Prostate gland (tissue), 2 donors: Measurements from ENCODE around the gene UBAC2. TPM values are rescaled to one million over a fixed set of nuclear protein-coding genes. Genes with fewer than 3 reads are reported as not detected.

Source experiments
- DNase-seq: peaks from one replicate; pipeline ENCODE4 v3.0.0-alpha.2; 2019; ENCODE audit warnings: low spot score
- H3K27ac ChIP-seq, 2 donors: fragments of 200-600 bp; sonication (generic); 2 replicates each; pipeline ENCODE4 v1.5.1; 2017 to 2019
- H3K27me3 ChIP-seq: fragments of 200-600 bp; sonication (generic); replicated peaks from 2 replicates; pipeline ENCODE4 v1.5.1; 2019; ENCODE audit not compliant: insufficient read depth
- H3K36me3 ChIP-seq, 2 donors: fragments of 200-600 bp; sonication (generic); 1 replicate in 1 of 2; 2 replicates in 1 of 2; pipeline versions ENCODE4 v1.5.1 to v1.8.1; 2017 to 2019
- H3K4me1 ChIP-seq: fragments of 200-600 bp; sonication (generic); replicated peaks from 2 replicates; pipeline ENCODE4 v1.5.1; 2019
- H3K4me3 ChIP-seq, 2 donors: fragments of 200-600 bp; sonication (generic); 2 replicates each; pipeline ENCODE4 v1.5.1; 2017 to 2019
- H3K9me3 ChIP-seq: fragments of 200-600 bp; sonication (generic); 2 replicates; pipeline ENCODE4 v1.5.1; 2017
- POLR2A ChIP-seq: fragments of 450-650 bp; IDR thresholded peaks from one replicate; pipeline ENCODE4 v1.6.1; 2016; ENCODE audit warnings: antibody characterized with exemption, mild to moderate bottlenecking
- POLR2AphosphoS5 ChIP-seq: sonication (generic); formaldehyde crosslinking; IDR thresholded peaks from one replicate; pipeline ENCODE4 v1.6.1; 2017; ENCODE audit warnings: antibody characterized with exemption
- WGBS: methylation state at CpG from one replicate; pipeline ENCODE4 v1.1.5; 2018; 5-methylcytosine and 5-hydroxymethylcytosine counted together
- intact Hi-C: fragments of 100-400 bp; cut with DNase I; formaldehyde crosslinking; loops from one replicate; pipeline ENCODE4 v1.14.2; 2022
- total RNA-seq, 2 donors: library from RNA; depleted of rRNA; stranded (reverse); fragments of >200 nt; gene quantifications; one replicate each; pipeline ENCODE4 v1.1.0, GENCODE V29; 2016
- TF ChIP-seq, protein P1 (sequence below), 4 experiments: fragments of 200-600 bp in 2 of 4; fragments of 450-650 bp in 2 of 4; sonication (generic) in 2 of 4; IDR thresholded peaks; 1 replicate in 3 of 4; 2 replicates in 1 of 4; pipeline ENCODE4 v1.5.1; 2016 to 2019; ENCODE audit warnings: antibody characterized with exemption in 4 of 4, mild to moderate bottlenecking in 2 of 4, moderate library complexity in 2 of 4

Gene UBAC2
- total RNA-seq, 2 donors from 2014 or later, result 60.7 to 86.9 TPM

DNA sequence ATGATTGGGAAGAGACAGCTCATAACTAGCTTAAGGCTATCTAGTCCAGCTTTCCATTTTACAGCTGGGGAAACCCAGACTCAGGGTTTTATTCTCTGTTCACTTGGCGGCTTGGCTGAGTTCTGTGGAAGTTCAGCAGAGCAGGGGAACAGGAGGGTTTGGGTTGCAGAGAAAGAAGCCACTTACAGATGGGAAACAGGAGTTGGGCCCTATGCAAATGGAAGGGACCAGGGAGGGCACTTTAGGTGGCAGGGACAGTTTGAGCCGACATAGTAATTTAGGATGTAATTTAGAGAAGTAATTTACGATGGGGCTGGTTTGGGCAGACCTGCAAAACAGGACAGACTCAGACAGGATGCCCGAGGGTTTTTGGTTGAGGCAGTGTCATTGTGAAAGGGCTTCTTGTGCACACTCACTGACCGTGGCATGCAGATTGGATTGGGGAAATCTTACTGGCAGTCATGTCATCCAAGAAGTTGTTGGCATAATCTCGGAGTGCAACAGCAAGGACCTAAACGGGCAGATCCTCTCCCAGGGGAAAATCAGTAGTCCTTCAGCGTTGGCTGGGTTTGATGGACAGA is 153.8 kb downstream of the UBAC2 start:
- 46% methylated on average over 8 of the region's 8 CpGs for WGBS
- Histone ChIP-seq H3K27ac (no peak overlapping the region), H3K4me3 (no peak overlapping the region), H3K27me3 (no peaks in the 10 kb centered on the region), H3K36me3 (no peaks in the 10 kb centered on the region), H3K9me3 (no peaks in the 10 kb centered on the region), H3K4me1 (no peaks in the 10 kb centered on the region)
- DNase-seq, result peak; percentile 24
- TF ChIP-seq POLR2AphosphoS5 (peak; percentile 4), POLR2A (no peak)
- intact Hi-C loops, result no loop called here

DNA sequence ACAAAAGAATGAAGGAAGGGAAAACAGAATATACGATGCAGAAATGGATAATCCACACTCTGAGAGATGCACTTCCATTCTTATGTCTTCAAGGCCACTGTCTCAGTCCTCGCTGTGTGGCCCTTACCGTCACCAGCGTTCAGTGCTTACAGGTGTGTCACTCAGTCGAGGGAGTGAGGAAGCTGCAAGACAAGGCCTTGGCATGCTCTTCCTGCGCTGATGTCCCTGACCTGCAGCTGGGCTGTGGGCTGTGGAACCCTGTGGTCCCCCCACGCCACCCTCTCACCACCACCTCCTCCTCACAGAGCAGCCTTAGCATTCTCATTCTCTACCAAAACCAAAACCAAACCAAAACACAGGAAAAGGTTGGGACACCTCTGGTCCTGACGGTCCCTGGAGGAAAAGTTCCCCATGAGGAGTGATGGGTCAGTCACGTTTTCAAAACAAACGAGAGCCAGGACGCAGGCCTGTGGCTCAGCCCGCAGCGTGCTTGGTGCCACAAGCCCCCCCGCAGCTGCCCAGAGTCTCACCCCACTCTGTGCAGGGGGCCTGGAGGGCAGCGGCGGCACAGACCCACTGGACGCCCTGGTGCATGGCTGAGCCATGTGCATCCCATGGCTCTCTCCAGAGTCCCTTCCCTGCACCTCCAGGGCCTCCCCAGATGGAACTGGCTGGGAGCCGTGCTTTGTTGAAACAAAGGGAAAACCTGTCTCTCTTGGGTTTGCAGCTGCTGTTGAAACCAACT is 154.8 kb downstream of the UBAC2 start:
- no peak overlapping the region for H3K27ac ChIP-seq
- DNase-seq, result no peak

DNA sequence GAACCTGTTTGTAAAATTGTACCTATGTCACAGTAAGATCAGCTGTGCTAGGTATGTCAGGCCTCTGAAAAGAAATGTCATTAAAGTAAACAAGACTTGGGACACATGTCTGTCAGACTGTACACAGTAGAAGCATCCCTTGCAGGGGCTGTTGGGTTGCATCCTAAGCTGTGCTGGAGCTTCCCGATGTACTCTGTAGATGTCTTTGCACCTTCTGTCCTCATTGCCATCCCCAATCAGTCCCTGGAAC is 155.3 kb downstream of the UBAC2 start:
- 50% methylated on average over 1 of the region's 1 CpG for WGBS
- TF ChIP-seq POLR2AphosphoS5, result no peak
- TF ChIP-seq POLR2A, result no peak
- TF ChIP-seq, protein P1, sequence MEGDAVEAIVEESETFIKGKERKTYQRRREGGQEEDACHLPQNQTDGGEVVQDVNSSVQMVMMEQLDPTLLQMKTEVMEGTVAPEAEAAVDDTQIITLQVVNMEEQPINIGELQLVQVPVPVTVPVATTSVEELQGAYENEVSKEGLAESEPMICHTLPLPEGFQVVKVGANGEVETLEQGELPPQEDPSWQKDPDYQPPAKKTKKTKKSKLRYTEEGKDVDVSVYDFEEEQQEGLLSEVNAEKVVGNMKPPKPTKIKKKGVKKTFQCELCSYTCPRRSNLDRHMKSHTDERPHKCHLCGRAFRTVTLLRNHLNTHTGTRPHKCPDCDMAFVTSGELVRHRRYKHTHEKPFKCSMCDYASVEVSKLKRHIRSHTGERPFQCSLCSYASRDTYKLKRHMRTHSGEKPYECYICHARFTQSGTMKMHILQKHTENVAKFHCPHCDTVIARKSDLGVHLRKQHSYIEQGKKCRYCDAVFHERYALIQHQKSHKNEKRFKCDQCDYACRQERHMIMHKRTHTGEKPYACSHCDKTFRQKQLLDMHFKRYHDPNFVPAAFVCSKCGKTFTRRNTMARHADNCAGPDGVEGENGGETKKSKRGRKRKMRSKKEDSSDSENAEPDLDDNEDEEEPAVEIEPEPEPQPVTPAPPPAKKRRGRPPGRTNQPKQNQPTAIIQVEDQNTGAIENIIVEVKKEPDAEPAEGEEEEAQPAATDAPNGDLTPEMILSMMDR (IDR thresholded peaks at IDR 0.05), result no peak
- Histone ChIP-seq H3K27me3 (no peaks in the 10 kb centered on the region), H3K4me3 (no peak overlapping the region), H3K9me3 (no peaks in the 10 kb centered on the region), H3K36me3 (no peaks in the 10 kb centered on the region), H3K27ac (peak overlapping the region in 1 of 2 donors; percentile 28), H3K4me1 (no peaks in the 10 kb centered on the region)
- DNase-seq, result no peak
- intact Hi-C loops, result no loop called here

More for the DNA sequence above, 154.8 kb downstream of the UBAC2 start:
- WGBS, result 89% methylated on average over 18 of the region's 18 CpGs
- TF ChIP-seq, protein P1 (IDR thresholded peaks at IDR 0.05), result no peak
- TF ChIP-seq POLR2A (no peak), POLR2AphosphoS5 (no peak)
- Histone ChIP-seq H3K27me3 (no peaks in the 10 kb centered on the region), H3K9me3 (no peaks in the 10 kb centered on the region), H3K4me1 (no peaks in the 10 kb centered on the region), H3K4me3 (no peak overlapping the region), H3K36me3 (no peaks in the 10 kb centered on the region)
- intact Hi-C loops, result no loop called here

DNA sequence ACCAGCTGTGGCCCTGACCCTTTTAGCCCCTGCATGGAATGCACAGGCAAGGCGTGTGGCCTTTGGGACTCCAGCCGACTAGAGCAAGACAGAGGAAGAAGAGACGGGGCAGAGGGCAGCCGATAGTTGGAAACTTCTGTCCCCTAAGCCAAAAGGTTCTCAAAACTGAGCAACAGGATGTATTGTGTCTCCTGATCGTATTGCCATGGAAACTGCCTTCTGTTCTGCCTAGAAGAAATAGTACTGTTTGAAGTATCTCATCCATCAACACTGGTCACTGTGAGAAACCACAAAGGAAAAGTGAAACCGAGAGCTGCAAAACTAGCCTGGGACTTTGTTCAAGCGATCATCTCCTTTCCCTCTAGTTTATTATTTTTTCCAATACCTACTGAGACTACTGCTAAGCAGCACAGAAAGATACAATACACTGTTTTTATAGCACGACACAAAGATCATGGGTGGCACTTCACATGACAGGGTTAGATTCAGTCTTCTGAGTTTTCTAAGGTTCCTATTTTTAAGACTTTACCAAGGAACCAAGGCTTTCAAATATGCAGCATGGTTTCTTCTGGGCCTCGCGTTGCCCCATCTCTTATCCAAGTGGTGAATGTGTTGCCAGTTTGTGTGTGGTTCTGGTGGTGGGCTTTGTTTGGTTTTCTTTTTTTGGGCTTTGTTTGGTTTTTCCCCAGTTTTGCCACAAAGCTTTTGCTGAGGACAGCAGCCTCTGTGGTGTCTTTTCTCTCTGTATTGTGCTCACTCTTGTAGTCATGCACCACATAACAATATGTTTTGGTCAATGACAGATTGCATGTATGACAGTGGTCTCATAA is 155.8 kb downstream of the UBAC2 start:
- H3K4me1 ChIP-seq, result no peaks in the 10 kb centered on the region
- H3K27me3 ChIP-seq, result no peaks in the 10 kb centered on the region
- peak overlapping the region; percentile 28 to 30 for H3K27ac ChIP-seq
- intact Hi-C loops, result no loop called here
- DNase-seq, result no peak
- H3K9me3 ChIP-seq, result no peaks in the 10 kb centered on the region
- 66% methylated on average over 10 of the region's 10 CpGs for WGBS
- no peaks in the 10 kb centered on the region for H3K36me3 ChIP-seq
- H3K4me3 ChIP-seq, result no peak overlapping the region
- TF ChIP-seq POLR2AphosphoS5 (no peak), POLR2A (no peak)
- TF ChIP-seq, protein P1 (IDR thresholded peaks at IDR 0.05), result no peak

DNA sequence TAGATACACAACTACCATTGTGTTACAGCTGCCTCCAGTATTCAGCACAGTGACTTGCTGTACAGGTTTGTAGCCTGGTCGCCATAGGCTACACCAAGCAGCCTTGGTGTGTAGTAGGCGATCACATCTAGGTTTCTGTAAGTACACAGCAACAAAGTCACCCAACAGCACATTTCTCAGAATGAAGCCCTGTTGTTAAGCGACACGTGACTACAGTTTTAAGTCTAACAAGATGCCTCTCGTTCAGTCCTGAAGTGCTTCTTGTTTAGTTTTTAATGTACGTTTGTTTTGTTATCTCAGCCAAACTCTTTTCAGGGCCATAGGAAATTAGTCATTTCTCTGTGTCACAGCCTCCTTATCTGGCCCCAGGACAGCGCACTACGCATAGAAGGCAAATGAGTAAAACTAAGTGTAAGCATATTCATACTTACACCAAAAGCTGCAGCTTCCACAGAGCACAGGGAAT is 156.5 kb downstream of the UBAC2 start:
- H3K4me3 ChIP-seq, result no peak overlapping the region
- H3K27me3 ChIP-seq, result no peaks in the 10 kb centered on the region
- no peaks in the 10 kb centered on the region for H3K36me3 ChIP-seq
- peak overlapping the region in 1 of 2 donors; percentile 30 for H3K27ac ChIP-seq
- intact Hi-C loops, result no loop called here
- TF ChIP-seq, protein P1 (IDR thresholded peaks at IDR 0.05), result no peak
- no peak for TF ChIP-seq POLR2AphosphoS5
- no peak for TF ChIP-seq POLR2A
- DNase-seq, result no peak
- H3K9me3 ChIP-seq, result no peaks in the 10 kb centered on the region
- H3K4me1 ChIP-seq, result no peaks in the 10 kb centered on the region
- WGBS, result 81% methylated on average over 8 of the region's 8 CpGs
